Endothelial cell of umbilical vein (primary cell): ENCODE measurements around the gene POLA1. TPM values are rescaled to one million over a fixed set of nuclear protein-coding genes. Genes with fewer than 3 reads are reported as not detected.

Experiments used
- BruUV-seq: library from RNA; stranded (reverse); fragments of 400-500 nt; replicated peaks from 2 replicates; lab custom pipeline; 2021; lab: Mats Ljungman, UMichigan
- CTCF ChIA-PET: fragments of 300-600, 350-600 bp; sonication (Branson Sonifier 250); formaldehyde crosslinking; loops from one replicate; lab custom pipeline; 2021; ENCODE audit warnings: antibody characterized with exemption, inconsistent platforms; lab: Charles Lee
- POLR2A ChIA-PET: fragments of 300-600, 350-600 bp; sonication (Branson Sonifier 250); formaldehyde crosslinking; loops from one replicate; lab custom pipeline; 2021; ENCODE audit warnings: antibody characterized with exemption, inconsistent platforms; lab: Charles Lee
- DNase-seq: peaks from one replicate; pipeline ENCODE4 v3.0.0-alpha.2; 2011; ENCODE audit warnings: low read depth, low spot score
- FAIRE-seq: peaks from 2 replicates; lab custom pipeline; 2011; peaks lifted over from hg19 to GRCh38; lab: Jason Lieb, UNC
- H2AFZ ChIP-seq: 2 replicates; pipeline ENCODE4 v1.6.0; 2012; ENCODE audit warnings: low read depth, low read length, control low read depth, inconsistent platforms
- H3K27ac ChIP-seq: 2 replicates; pipeline ENCODE4 v1.5.1; 2011; ENCODE audit warnings: low read depth, mild to moderate bottlenecking, control low read depth, low read length, moderate library complexity; ENCODE audit not compliant: insufficient read depth
- H3K27me3 ChIP-seq, 2 experiments: 2 replicates each; pipeline versions ENCODE4 v1.6.0 to v1.6.1; 2011; ENCODE audit warnings: low read length in 2 of 2, mixed read lengths in 1 of 2; ENCODE audit not compliant: control insufficient read depth in 2 of 2, insufficient read depth in 2 of 2
- H3K36me3 ChIP-seq, 2 experiments: 2 replicates in 1 of 2; 3 replicates in 1 of 2; pipeline ENCODE4 v1.5.1; 2011; ENCODE audit warnings: low read length in 2 of 2, mild to moderate bottlenecking in 1 of 2, moderate library complexity in 1 of 2; ENCODE audit not compliant: control insufficient read depth in 2 of 2, insufficient read depth in 2 of 2; ENCODE audit errors: extremely low read depth in 1 of 2
- H3K4me1 ChIP-seq: 3 replicates; pipeline ENCODE4 v1.5.1; 2011; ENCODE audit warnings: mild to moderate bottlenecking, low read length; ENCODE audit not compliant: control insufficient read depth, insufficient read depth; ENCODE audit errors: extremely low read depth
- H3K4me2 ChIP-seq: 2 replicates; pipeline ENCODE4 v1.6.1; 2011; ENCODE audit warnings: low read length, control low read depth, mixed read lengths; ENCODE audit not compliant: insufficient read depth
- H3K4me3 ChIP-seq, 3 experiments: fragments of 200-600 bp in 1 of 3; sonication (generic), shearing (Covaris generic) in 1 of 3; replicated peaks in 1 of 3; 2 replicates each; pipeline ENCODE4 v1.5.1; 2011 to 2016; ENCODE audit warnings: control low read depth in 3 of 3, low read length in 3 of 3, mild to moderate bottlenecking in 2 of 3, inconsistent platforms in 1 of 3, low read depth in 1 of 3, moderate library complexity in 1 of 3; ENCODE audit not compliant: insufficient read depth in 1 of 3
- H3K79me2 ChIP-seq: 2 replicates; pipeline ENCODE4 v1.6.0; 2012; ENCODE audit warnings: low read length, inconsistent platforms; ENCODE audit not compliant: control insufficient read depth, insufficient read depth
- H3K9ac ChIP-seq: replicated peaks from 2 replicates; pipeline ENCODE3; 2011; ENCODE audit warnings: low read length, control low read depth; ENCODE audit not compliant: insufficient read depth; ENCODE audit errors: extremely low read depth
- H3K9me1 ChIP-seq: replicated peaks from 3 replicates; pipeline ENCODE4 v1.6.0; 2011; ENCODE audit warnings: mild to moderate bottlenecking, low read length; ENCODE audit not compliant: control insufficient read depth, insufficient read depth; ENCODE audit errors: extremely low read depth
- H3K9me3 ChIP-seq: replicated peaks from 2 replicates; pipeline ENCODE4 v1.5.1; 2012; ENCODE audit warnings: low read length, inconsistent platforms; ENCODE audit not compliant: control insufficient read depth, insufficient read depth
- H4K20me1 ChIP-seq: replicated peaks from 2 replicates; pipeline ENCODE3; 2011; ENCODE audit warnings: mild to moderate bottlenecking, low read length; ENCODE audit not compliant: control insufficient read depth, insufficient read depth; ENCODE audit errors: extremely low read depth
- EZH2 ChIP-seq: IDR thresholded peaks from 2 replicates; pipeline ENCODE4 v1.6.1; 2012; ENCODE audit warnings: borderline replicate concordance, low read depth, mild to moderate bottlenecking, moderate library complexity, low read length, inconsistent platforms; ENCODE audit not compliant: severe bottlenecking
- FOS ChIP-seq: IDR thresholded peaks from 2 replicates; pipeline ENCODE4 v1.6.1; 2011; ENCODE audit warnings: mild to moderate bottlenecking, low read length, moderate library complexity, borderline replicate concordance; ENCODE audit not compliant: insufficient read depth
- GATA2 ChIP-seq: IDR thresholded peaks from 2 replicates; pipeline ENCODE4 v1.7.0; 2011; ENCODE audit warnings: low read depth, mild to moderate bottlenecking, moderate library complexity, mixed read lengths, low read length; ENCODE audit not compliant: insufficient read length, insufficient read depth
- JUN ChIP-seq: IDR thresholded peaks from 2 replicates; pipeline ENCODE4 v1.6.1; 2011; ENCODE audit warnings: borderline replicate concordance, low read depth; ENCODE audit not compliant: insufficient read length, insufficient read depth
- MYC ChIP-seq: IDR thresholded peaks from one replicate; pipeline ENCODE4 v1.6.1; 2011; ENCODE audit warnings: mild to moderate bottlenecking, low read depth, low read length
- POLR2A ChIP-seq: IDR thresholded peaks from 2 replicates; pipeline ENCODE4 v1.6.1; 2012; ENCODE audit warnings: low read depth, mild to moderate bottlenecking, control low read depth, low read length
- POLR2AphosphoS5 ChIP-seq: IDR thresholded peaks from 2 replicates; pipeline ENCODE4 v1.6.1; 2012; ENCODE audit warnings: low read depth, mild to moderate bottlenecking, control low read depth, low read length, moderate library complexity; ENCODE audit not compliant: insufficient read depth
- dilution Hi-C: fragments of 300-500 bp; cut with MboI; formaldehyde crosslinking; loops from one replicate; pipeline ENCODE4 v1.15.0; 2019; ENCODE audit warnings: low sequenced_read_pairs; ENCODE audit not compliant: extremely low pct_ligation_motif_present
- intact Hi-C: fragments of 100-400 bp; cut with micrococcal nuclease; formaldehyde crosslinking; loops from one replicate; pipeline ENCODE4 v1.10.0; 2022
- polyA plus RNA-seq, 4 experiments: library from polyadenylated mRNA; depleted of rRNA in 3 of 4; stranded (reverse) in 3 of 4; unstranded in 1 of 4; fragments of >200 nt; gene quantifications; 2 replicates each; pipeline versions ENCODE4 v1.2.1 to v1.2.3, GENCODE V29; 2011 to 2012; ENCODE audit warnings: missing spikeins in 1 of 4
- total RNA-seq: library from RNA; stranded (reverse); gene quantifications from 2 replicates; pipeline ENCODE4 v1.2.3, GENCODE V29; 2021
- TF ChIP-seq, protein P1 (sequence below), 2 donors: IDR thresholded peaks; 1 replicate in 1 of 2; 2 replicates in 1 of 2; pipeline ENCODE4 v1.5.1; 2011; ENCODE audit warnings: low read length in 2 of 2, mild to moderate bottlenecking in 2 of 2, moderate library complexity in 2 of 2, control low read depth in 1 of 2, inconsistent platforms in 1 of 2, low read depth in 1 of 2; ENCODE audit not compliant: insufficient read depth in 1 of 2; ENCODE audit errors: extremely low read depth in 1 of 2
- TF ChIP-seq, protein P2 (sequence below): IDR thresholded peaks from 2 replicates; pipeline ENCODE4 v1.6.1; 2011; ENCODE audit not compliant: insufficient read depth, insufficient read length

The POLA1 gene
- total and polyA plus RNA-seq, 2 donors (not counting 3 experiments of a cell fraction or from before 2014, with no cell fraction given), result 1.8 to 18.6 TPM

DNA sequence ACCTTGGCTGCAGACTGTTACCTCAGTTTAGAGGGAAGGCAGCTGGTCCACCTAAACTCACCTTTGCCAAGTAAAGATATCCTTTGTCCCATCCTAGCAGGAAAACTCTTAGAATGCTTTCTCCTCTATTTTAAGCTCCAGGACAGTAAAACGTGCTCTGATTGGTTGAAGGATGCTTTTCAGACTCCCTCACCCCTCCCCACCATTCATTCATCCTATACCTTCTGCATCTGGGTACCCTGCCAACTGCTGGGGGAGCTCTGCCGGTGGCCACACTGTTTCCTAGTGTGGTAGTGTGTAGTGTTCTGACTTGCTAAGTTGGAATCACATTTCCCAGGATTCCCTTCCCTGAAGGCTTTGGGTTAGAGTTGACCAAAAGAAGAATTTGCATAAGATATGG is 20.3 kb upstream of the POLA1 start:
- H3K9me1 ChIP-seq, result no peaks in the 10 kb centered on the region
- no peak for TF ChIP-seq JUN
- no peak for TF ChIP-seq MYC
- TF ChIP-seq, protein P1, sequence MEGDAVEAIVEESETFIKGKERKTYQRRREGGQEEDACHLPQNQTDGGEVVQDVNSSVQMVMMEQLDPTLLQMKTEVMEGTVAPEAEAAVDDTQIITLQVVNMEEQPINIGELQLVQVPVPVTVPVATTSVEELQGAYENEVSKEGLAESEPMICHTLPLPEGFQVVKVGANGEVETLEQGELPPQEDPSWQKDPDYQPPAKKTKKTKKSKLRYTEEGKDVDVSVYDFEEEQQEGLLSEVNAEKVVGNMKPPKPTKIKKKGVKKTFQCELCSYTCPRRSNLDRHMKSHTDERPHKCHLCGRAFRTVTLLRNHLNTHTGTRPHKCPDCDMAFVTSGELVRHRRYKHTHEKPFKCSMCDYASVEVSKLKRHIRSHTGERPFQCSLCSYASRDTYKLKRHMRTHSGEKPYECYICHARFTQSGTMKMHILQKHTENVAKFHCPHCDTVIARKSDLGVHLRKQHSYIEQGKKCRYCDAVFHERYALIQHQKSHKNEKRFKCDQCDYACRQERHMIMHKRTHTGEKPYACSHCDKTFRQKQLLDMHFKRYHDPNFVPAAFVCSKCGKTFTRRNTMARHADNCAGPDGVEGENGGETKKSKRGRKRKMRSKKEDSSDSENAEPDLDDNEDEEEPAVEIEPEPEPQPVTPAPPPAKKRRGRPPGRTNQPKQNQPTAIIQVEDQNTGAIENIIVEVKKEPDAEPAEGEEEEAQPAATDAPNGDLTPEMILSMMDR (IDR thresholded peaks at IDR 0.05; ENCODE audit: extremely low read depth in 1 of 2, insufficient read depth in 1 of 2, low read depth in 1 of 2, low read length in 2 of 2), result no peak
- TF ChIP-seq, protein P2, sequence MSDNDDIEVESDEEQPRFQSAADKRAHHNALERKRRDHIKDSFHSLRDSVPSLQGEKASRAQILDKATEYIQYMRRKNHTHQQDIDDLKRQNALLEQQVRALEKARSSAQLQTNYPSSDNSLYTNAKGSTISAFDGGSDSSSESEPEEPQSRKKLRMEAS, result no peak
- no peak for TF ChIP-seq FOS
- no peak for TF ChIP-seq EZH2
- TF ChIP-seq POLR2AphosphoS5, result no peak
- no peak for TF ChIP-seq POLR2A
- TF ChIP-seq GATA2, result no peak
- ChIA-PET POLR2A (no interaction called here), CTCF (no interaction called here)
- dilution Hi-C loops, result no loop called here
- H3K27me3 ChIP-seq, result no peaks in the 10 kb centered on the region
- no peak overlapping the region for H3K4me2 ChIP-seq
- intact Hi-C loops, result no loop called here
- no peak overlapping the region for H3K9ac ChIP-seq
- no TSS peak for BruUV-seq
- no peaks in the 10 kb centered on the region for H4K20me1 ChIP-seq
- no peaks in the 10 kb centered on the region for H3K36me3 ChIP-seq
- H2AFZ ChIP-seq, result no peak overlapping the region
- FAIRE-seq, result no peak
- H3K9me3 ChIP-seq, result no peaks in the 10 kb centered on the region
- no peaks in the 10 kb centered on the region for H3K4me1 ChIP-seq
- H3K27ac ChIP-seq, result no peak overlapping the region
- DNase-seq, result no peak
- H3K4me3 ChIP-seq, result no peak overlapping the region
- no peaks in the 10 kb centered on the region for H3K79me2 ChIP-seq
